GM12878 (cell line): ENCODE data around the gene NKAP. TPM values are rescaled to one million over a fixed set of nuclear protein-coding genes. Genes with fewer than 3 reads are reported as not detected.
"Not testable (repeated sequence)": the region's sequence is repeated elsewhere in the genome, so short reads cannot be mapped to it uniquely, and the experiment has no call there.

Experiments used
- ATAC-seq: fragments of 200-7000 bp; cut with Tn5 transposase; 3 replicates; pipeline ENCODE4 v1.9.1; 2020; ENCODE audit warnings: mild to moderate bottlenecking, moderate library complexity
- BruUV-seq: library from RNA; stranded (reverse); fragments of 400-500 nt; replicated peaks from 2 replicates; lab custom pipeline; 2021; lab: Mats Ljungman, UMichigan
- CTCF ChIA-PET: fragments of 300-600 bp; sonication (Branson Sonifier 250); formaldehyde crosslinking; extraction: SDS; loops from one replicate; lab custom pipeline; 2021; ENCODE audit warnings: inconsistent platforms; lab: Yijun Ruan, JAX
- POLR2A ChIA-PET: fragments of 350-600 bp; formaldehyde crosslinking; extraction: SDS; loops from one replicate; lab custom pipeline; 2021; ENCODE audit warnings: inconsistent platforms; lab: Charles Lee
- RAD21 ChIA-PET: fragments of 300-600 bp; sonication (Branson Sonifier 250); formaldehyde crosslinking; loops from one replicate; lab custom pipeline; 2023; ENCODE audit warnings: antibody characterized with exemption; ENCODE audit not compliant: unreplicated experiment; lab: Charles Lee
- SMC1A ChIA-PET: fragments of 300-600 bp; sonication (Branson Sonifier 250); formaldehyde crosslinking; loops from one replicate; lab custom pipeline; 2023; ENCODE audit not compliant: unreplicated experiment, uncharacterized antibody; lab: Charles Lee
- DNase-seq: peaks from one replicate; pipeline ENCODE4 v3.0.0-alpha.2; 2011; ENCODE audit warnings: low read depth, low spot score
- FAIRE-seq: peaks from 3 replicates; lab custom pipeline; 2011; peaks lifted over from hg19 to GRCh38; lab: Jason Lieb, UNC
- H2AFZ ChIP-seq: 2 replicates; pipeline ENCODE4 v1.6.0; 2011; ENCODE audit warnings: low read depth, low read length, control low read depth; ENCODE audit not compliant: control insufficient read depth
- H3K27ac ChIP-seq: 2 replicates; pipeline ENCODE4 v1.5.1; 2011; ENCODE audit warnings: control low read depth; ENCODE audit not compliant: control insufficient read depth, insufficient read depth
- H3K27me3 ChIP-seq, 2 experiments: replicated peaks in 1 of 2; 2 replicates each; pipeline versions ENCODE4 v1.6.0 to v1.6.1; 2011; ENCODE audit warnings: low read length in 1 of 2; ENCODE audit not compliant: control insufficient read depth in 2 of 2, insufficient read depth in 2 of 2
- H3K36me3 ChIP-seq, 2 experiments: 2 replicates each; pipeline ENCODE4 v1.5.1; 2011; ENCODE audit warnings: low read length in 1 of 2; ENCODE audit not compliant: control insufficient read depth in 2 of 2, insufficient read depth in 2 of 2
- H3K4me1 ChIP-seq: 2 replicates; pipeline ENCODE4 v1.6.1; 2011; ENCODE audit warnings: mild to moderate bottlenecking, low read length, moderate library complexity, mixed read lengths; ENCODE audit not compliant: control insufficient read depth, insufficient read depth
- H3K4me2 ChIP-seq: 2 replicates; pipeline ENCODE4 v1.6.0; 2011; ENCODE audit warnings: control low read depth; ENCODE audit not compliant: control insufficient read depth, insufficient read depth
- H3K4me3 ChIP-seq: fragments of 200-600 bp; sonication (generic); 2 replicates; pipeline ENCODE4 v1.5.1; 2016
- H3K79me2 ChIP-seq: 2 replicates; pipeline ENCODE4 v1.6.0; 2011; ENCODE audit warnings: low read length; ENCODE audit not compliant: control insufficient read depth, insufficient read depth
- H3K9ac ChIP-seq: 2 replicates; pipeline ENCODE4 v1.8.0; 2011; ENCODE audit warnings: low read length, control low read depth, mixed read lengths; ENCODE audit not compliant: control insufficient read depth, insufficient read depth
- H3K9me3 ChIP-seq: replicated peaks from 3 replicates; pipeline ENCODE4 v1.5.1; 2011; ENCODE audit warnings: mild to moderate bottlenecking, low read length; ENCODE audit not compliant: control insufficient read depth, insufficient read depth
- H4K20me1 ChIP-seq: 2 replicates; pipeline ENCODE4 v1.6.0; 2011; ENCODE audit not compliant: control insufficient read depth, insufficient read depth
- BCLAF1 ChIP-seq: fragments of 450-650 bp; IDR thresholded peaks from 2 replicates; pipeline ENCODE4 v1.6.1; 2017; ENCODE audit warnings: antibody characterized with exemption, mild to moderate bottlenecking, moderate library complexity
- GABPA ChIP-seq: IDR thresholded peaks from 2 replicates; pipeline ENCODE4 v1.6.1; 2014; ENCODE audit warnings: antibody characterized with exemption, low read depth, mild to moderate bottlenecking, inconsistent platforms
- NRF1 ChIP-seq: conservative IDR thresholded peaks from 2 replicates; pipeline ENCODE4 v1.6.1; 2011; ENCODE audit warnings: mild to moderate bottlenecking, low read depth, low read length, improper control_type of control experiment
- SMARCA5 ChIP-seq: fragments of 450-650 bp; IDR thresholded peaks from 2 replicates; pipeline ENCODE4 v1.6.1; 2017; ENCODE audit warnings: mild to moderate bottlenecking
- ZNF217 ChIP-seq: fragments of 450-650 bp; IDR thresholded peaks from 2 replicates; pipeline ENCODE4 v1.6.1; 2017; ENCODE audit warnings: antibody characterized with exemption, mild to moderate bottlenecking
- WGBS: methylation state at CpG from one replicate; pipeline ENCODE4 v1.1.6; 2016; ENCODE audit warnings: low lambda C conversion rate; ENCODE audit not compliant: insufficient replicate concordance, insufficient coverage; ENCODE audit errors: missing lambda C conversion rate; 5-methylcytosine and 5-hydroxymethylcytosine counted together
- in situ Hi-C: fragments of 300-500 bp; cut with MboI; formaldehyde crosslinking; loops from 9 replicates; pipeline ENCODE4 v1.14.3; 2018; ENCODE audit warnings: mixed read lengths
- intact Hi-C: fragments of 100-400 bp; cut with micrococcal nuclease; formaldehyde crosslinking; loops from one replicate; pipeline ENCODE4 v1.14.2; 2022; ENCODE audit not compliant: unreplicated experiment
- polyA plus RNA-seq, 11 experiments: library from polyadenylated mRNA; depleted of rRNA in 4 of 11; unstranded in 6 of 11; stranded (reverse) in 5 of 11; fragments of >200 nt; fragmentation: Nextera tagmentation in 4 of 11; fragmentation: Illumina TruSeq in 1 of 11; extraction: Ambion mirVana in 4 of 11; extraction: Trizol in 1 of 11; gene quantifications; 1 replicate in 1 of 11; 2 replicates in 10 of 11; pipeline versions ENCODE4 v1.2.1 to v1.2.3, GENCODE V29; 2011 to 2016; ENCODE audit warnings: inconsistent platforms in 2 of 11, missing spikeins in 2 of 11, low read depth in 1 of 11
- total RNA-seq, 4 experiments: library from RNA; depleted of rRNA in 3 of 4; stranded (reverse); fragments of >200 nt in 3 of 4; fragmentation: Illumina TruSeq in 1 of 4; extraction: Trizol in 1 of 4; gene quantifications; 2 replicates each; pipeline versions ENCODE4 v1.2.1 to v1.2.3, GENCODE V29; 2013 to 2021

Gene NKAP
- total and polyA plus RNA-seq, 10 of the 15 experiments (the other 5 are each of a cell fraction or from before 2014, with no cell fraction given), result 2.4 to 6.9 (median 5.3) TPM

GRCh38 chrX:119977172-119977571, 33.6 kb upstream of the NKAP start:
- BruUV-seq, H3K4me3 ChIP-seq, ATAC-seq, intact Hi-C loops, H3K27ac ChIP-seq, H3K27me3 ChIP-seq, H3K9ac ChIP-seq, DNase-seq, H3K79me2 ChIP-seq, H2AFZ ChIP-seq, SMC1A ChIA-PET, H3K4me2 ChIP-seq, H3K9me3 ChIP-seq, RAD21 ChIA-PET, POLR2A ChIA-PET, H4K20me1 ChIP-seq, H3K4me1 ChIP-seq, CTCF ChIA-PET, FAIRE-seq, H3K36me3 ChIP-seq: not testable (repeated sequence)
- in situ Hi-C loops, result loop anchor here (25.0 kb wide), 1 partner anchor 160 kb away; no protein-coding TSS in a partner anchor
- 98% methylated on average over 4 of the region's 4 CpGs for WGBS

- Histone ChIP-seq H3K4me1 (no peaks in the 10 kb centered on the region), H3K4me2 (no peak overlapping the region), H4K20me1 (no peaks in the 10 kb centered on the region), H3K9ac (no peak overlapping the region), H2AFZ (no peak overlapping the region), H3K36me3 (no peaks in the 10 kb centered on the region), H3K9me3 (no peaks in the 10 kb centered on the region), H3K27ac (no peak overlapping the region), H3K27me3 (no peaks in the 10 kb centered on the region)
- 10% methylated on average over 5 of the region's 5 CpGs for WGBS
- SMC1A ChIA-PET, result no interaction called here
- no peak for ATAC-seq
- CTCF ChIA-PET, result no interaction called here
- FAIRE-seq, result no peak
- RAD21 ChIA-PET, result no interaction called here
- intact Hi-C loops, result no loop called here
- BruUV-seq, result no TSS peak
- TF ChIP-seq GABPA (no peak), SMARCA5 (no peak), ZNF217 (no peak), BCLAF1 (no peak), NRF1 (no peak)
- TF ChIP-seq, all 136 proteins: peak for 0
- no peak for DNase-seq
- in situ Hi-C loops, result no loop called here
- Histone ChIP-seq H3K4me3 (no peak overlapping the region), H3K79me2 (no peaks in the 10 kb centered on the region)
- POLR2A ChIA-PET, result no interaction called here
These were observed 27.6 kb upstream of the NKAP start for GRCh38 chrX:119971184-119971583.
